ENCODE measurements around the gene DCPS. TPM values are rescaled to one million over a fixed set of nuclear protein-coding genes. Genes with fewer than 3 reads are reported as not detected.
"Not testable (repeated sequence)": the region's sequence is repeated elsewhere in the genome, so short reads cannot be mapped to it uniquely, and the experiment has no call there.

DCPS gene
- total RNA-seq, 1 donor from 2014 or later: 15.5 TPM

DNA sequence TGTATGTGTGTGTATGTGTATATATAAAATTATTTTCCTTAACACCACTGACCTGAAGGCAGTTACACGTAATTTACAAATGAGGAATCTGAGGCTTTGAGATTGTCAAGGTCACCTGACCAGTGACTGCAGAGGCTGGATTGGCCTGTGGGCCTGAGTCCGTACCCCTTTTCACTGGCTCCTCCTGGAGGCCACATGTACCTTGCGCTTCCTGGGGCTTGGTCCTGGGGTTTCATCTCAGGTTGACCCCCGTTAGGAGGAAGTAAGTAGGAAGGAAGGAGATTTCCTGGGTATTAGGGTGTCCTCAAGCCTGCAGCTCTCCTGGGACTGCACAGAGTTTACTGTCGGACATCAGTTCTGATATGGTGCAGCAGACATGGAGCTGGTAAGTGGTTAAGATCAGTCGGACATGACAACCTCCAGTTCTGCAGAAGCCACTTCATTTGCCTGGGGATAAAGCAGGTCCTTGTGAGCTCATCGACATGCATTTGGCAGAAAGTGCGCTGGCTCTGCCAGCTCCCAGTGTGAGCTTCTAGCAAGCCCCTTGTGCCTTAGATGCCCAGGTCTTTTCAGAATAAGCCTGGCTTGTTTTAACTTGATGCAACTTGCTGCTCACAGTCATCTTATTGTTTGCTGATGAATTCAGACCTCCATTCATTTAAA, 88.2 kb downstream of the DCPS start:
- Histone ChIP-seq H3K27ac (no peak overlapping the region), H3K4me1 (peaks cover 37% of the 10 kb centered on the region)
- intact Hi-C loops (cut with DNase I): no loop called here

DNA sequence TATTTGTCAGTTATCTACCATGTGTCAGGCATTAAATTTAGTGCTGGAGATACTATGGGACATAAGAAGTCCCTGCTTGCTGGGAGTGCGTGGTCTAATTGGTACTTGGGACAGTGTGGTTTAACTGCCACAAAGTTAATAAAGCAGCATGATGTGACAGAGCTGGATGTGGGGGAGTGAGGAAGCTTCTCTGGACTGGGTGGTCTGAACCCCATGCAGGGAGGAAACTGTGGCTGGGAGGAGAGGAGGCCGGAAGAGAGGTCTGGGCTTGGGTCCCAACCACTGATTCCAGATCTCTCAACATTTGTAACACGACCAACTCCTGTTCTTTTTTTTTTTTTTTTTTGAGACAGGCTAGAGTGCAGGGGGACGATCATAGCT, 88.8 kb downstream of the DCPS start:
- no peak overlapping the region for H3K27ac ChIP-seq

More for the DNA sequence above, 88.2 kb downstream of the DCPS start:
- TF ChIP-seq POLR2AphosphoS5 (IDR thresholded peaks at IDR 0.05; ENCODE audit: insufficient read depth in 1 of 2, low read depth in 1 of 2): no peak
- no peak for TF ChIP-seq POLR2A (IDR thresholded peaks at IDR 0.05)
- no peak for TF ChIP-seq CTCF (IDR thresholded peaks at IDR 0.05)
- H3K4me3 ChIP-seq: no peak overlapping the region
- peak in 1 of 2 donors; percentile 88 for DNase-seq (ENCODE audit: extremely low spot score in 2 of 2)
- no peaks in the 10 kb centered on the region for H3K36me3 ChIP-seq
- no peaks in the 10 kb centered on the region for H3K27me3 ChIP-seq
- H3K9me3 ChIP-seq: no peaks in the 10 kb centered on the region

DNA sequence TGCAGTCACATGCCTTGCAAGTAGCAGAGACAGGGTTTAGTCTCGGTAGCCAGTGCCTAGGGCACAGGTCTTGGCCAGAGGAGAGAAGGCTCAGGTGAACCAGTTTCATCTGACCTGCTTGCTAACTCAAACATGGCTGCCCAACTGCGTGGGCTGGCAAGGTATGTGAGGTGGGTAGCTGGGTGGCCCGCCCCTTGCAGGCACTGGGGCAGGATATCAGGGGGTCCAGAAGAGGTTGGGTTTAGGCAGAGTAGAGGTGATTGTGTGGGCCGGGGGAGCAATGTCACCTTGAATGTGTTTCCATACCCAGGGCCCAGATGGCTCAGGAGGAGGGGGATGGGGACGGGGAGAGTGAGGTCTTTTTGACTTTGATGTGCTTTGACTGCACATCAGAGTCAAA, 89.3 kb downstream of the DCPS start:
- Histone ChIP-seq H3K36me3 (no peaks in the 10 kb centered on the region), H3K27ac (no peak overlapping the region), H3K4me1 (peaks cover 37% of the 10 kb centered on the region), H3K9me3 (no peaks in the 10 kb centered on the region), H3K27me3 (no peaks in the 10 kb centered on the region), H3K4me3 (no peak overlapping the region)
- intact Hi-C loops (cut with DNase I): no loop called here
- DNase-seq (ENCODE audit: extremely low spot score in 2 of 2): no peak
- TF ChIP-seq CTCF (IDR thresholded peaks at IDR 0.05): no peak
- no peak for TF ChIP-seq POLR2A (IDR thresholded peaks at IDR 0.05)
- TF ChIP-seq POLR2AphosphoS5 (IDR thresholded peaks at IDR 0.05; ENCODE audit: insufficient read depth in 1 of 2, low read depth in 1 of 2): no peak

More for the DNA sequence above, 88.8 kb downstream of the DCPS start:
- H3K4me3 ChIP-seq: no peak overlapping the region
- H3K36me3 ChIP-seq: no peaks in the 10 kb centered on the region
- intact Hi-C loops (cut with DNase I): no loop called here
- no peaks in the 10 kb centered on the region for H3K9me3 ChIP-seq
- TF ChIP-seq CTCF (IDR thresholded peaks at IDR 0.05) (no peak), POLR2A (IDR thresholded peaks at IDR 0.05) (no peak), POLR2AphosphoS5 (IDR thresholded peaks at IDR 0.05; ENCODE audit: insufficient read depth in 1 of 2, low read depth in 1 of 2) (no peak)
- DNase-seq (ENCODE audit: extremely low spot score in 2 of 2): no peak
- peaks cover 37% of the 10 kb centered on the region for H3K4me1 ChIP-seq
- H3K27me3 ChIP-seq: no peaks in the 10 kb centered on the region

- Histone ChIP-seq H3K36me3 (no peaks in the 10 kb centered on the region), H3K4me1 (peaks cover 37% of the 10 kb centered on the region), H3K27ac (peak overlapping the region; percentile 51), H3K9me3 (no peaks in the 10 kb centered on the region), H3K4me3 (no peak overlapping the region), H3K27me3 (no peaks in the 10 kb centered on the region)
- DNase-seq (ENCODE audit: extremely low spot score in 2 of 2): no peak
- no peak for TF ChIP-seq POLR2A (IDR thresholded peaks at IDR 0.05)
- TF ChIP-seq POLR2AphosphoS5 (IDR thresholded peaks at IDR 0.05; ENCODE audit: insufficient read depth in 1 of 2, low read depth in 1 of 2): no peak
- no peak for TF ChIP-seq CTCF (IDR thresholded peaks at IDR 0.05)
- intact Hi-C loops (cut with DNase I): no loop called here
These were observed 90.2 kb downstream of the DCPS start for GRCh38 chr11:126394036-126394435.

GRCh38 chr11:126394634-126395072, 90.8 kb downstream of the DCPS start:
- peaks cover 37% of the 10 kb centered on the region for H3K4me1 ChIP-seq

More at GRCh38 chr11:126394634-126395072, 90.8 kb downstream of the DCPS start:
- H3K9me3 ChIP-seq; intact Hi-C loops (cut with DNase I); H3K27me3 ChIP-seq; DNase-seq (ENCODE audit: extremely low spot score in 2 of 2); H3K36me3 ChIP-seq; H3K4me3 ChIP-seq: not testable (repeated sequence)
- H3K27ac ChIP-seq: peak overlapping the region; percentile 51

Small RNAs within 50 kb of the gene (small RNA-seq; reads per million reads assigned to genes)
- gene AP001318.3: not detected

Other genes starting within 250 kb of the DCPS start
- gene CDON, start 241.2 kb upstream of the DCPS start, total RNA-seq: 9.8 TPM
- 21.6 TPM for gene RPUSD4, start 92.4 kb upstream of the DCPS start, total RNA-seq
- 14.7 TPM for gene FAM118B, start 92.3 kb upstream of the DCPS start, total RNA-seq
- 64.6 TPM for gene SRPRA, start 35.2 kb upstream of the DCPS start, total RNA-seq
- 16.7 TPM for gene FOXRED1, start 34.9 kb upstream of the DCPS start, total RNA-seq
- gene TIRAP, start 21.0 kb upstream of the DCPS start, total RNA-seq: 16.9 TPM
- 41.5 TPM for gene ST3GAL4, start 51.6 kb downstream of the DCPS start, total RNA-seq